Tibial nerve (tissue), 4 donors: ENCODE data around the gene HINT1. TPM values are rescaled to one million over a fixed set of nuclear protein-coding genes. Genes with fewer than 3 reads are reported as not detected.

Experiments
- DNase-seq, 2 donors: peaks; one replicate each; pipeline ENCODE4 v3.0.0-alpha.2; 2019; ENCODE audit warnings: low spot score in 2 of 2
- H3K27ac ChIP-seq, 4 donors: fragments of 200-600 bp; sonication (generic) in 3 of 4; one replicate each; pipeline ENCODE4 v1.5.1; 2017 to 2019; ENCODE audit warnings: mild to moderate bottlenecking in 1 of 4
- H3K27me3 ChIP-seq, 2 donors: fragments of 200-600 bp; sonication (generic) in 1 of 2; one replicate each; pipeline versions ENCODE4 v1.5.1 to v1.6.0; 2017 to 2019
- H3K36me3 ChIP-seq, 3 donors: fragments of 200-600 bp; sonication (generic); one replicate each; pipeline ENCODE4 v1.5.1; 2018 to 2019
- H3K4me1 ChIP-seq, 4 donors: fragments of 200-600 bp; sonication (generic) in 3 of 4; one replicate each; pipeline ENCODE4 v1.5.1; 2017 to 2019
- H3K4me3 ChIP-seq, 4 donors: fragments of 200-600 bp; sonication (generic) in 3 of 4; one replicate each; pipeline ENCODE4 v1.5.1; 2017 to 2019; ENCODE audit warnings: mild to moderate bottlenecking in 1 of 4, moderate library complexity in 1 of 4
- H3K9me3 ChIP-seq, 4 donors: fragments of 200-600 bp; sonication (generic) in 3 of 4; one replicate each; pipeline ENCODE4 v1.5.1; 2017 to 2019
- CTCF ChIP-seq, 5 experiments: fragments of 200-600 bp in 3 of 5; fragments of 450-650 bp in 2 of 5; sonication (generic) in 3 of 5; IDR thresholded peaks; one replicate each; pipeline ENCODE4 v1.5.1; 2016 to 2019; ENCODE audit warnings: antibody characterized with exemption in 5 of 5, mild to moderate bottlenecking in 3 of 5, moderate library complexity in 2 of 5
- EP300 ChIP-seq, 2 donors: sonication (generic); formaldehyde crosslinking; IDR thresholded peaks; one replicate each; pipeline ENCODE4 v1.6.1; 2017; ENCODE audit warnings: antibody characterized with exemption in 2 of 2, mild to moderate bottlenecking in 1 of 2
- POLR2A ChIP-seq, 2 donors: fragments of 450-650 bp; IDR thresholded peaks; one replicate each; pipeline ENCODE4 v1.6.1; 2017; ENCODE audit warnings: antibody characterized with exemption in 2 of 2, mild to moderate bottlenecking in 2 of 2, moderate library complexity in 2 of 2
- WGBS, 2 donors: methylation state at CpG; one replicate each; pipeline ENCODE4 v1.1.5; 2018; 5-methylcytosine and 5-hydroxymethylcytosine counted together
- total RNA-seq, 4 donors: library from RNA; depleted of rRNA; stranded (reverse); fragments of >200 nt; gene quantifications; one replicate each; pipeline ENCODE4 v1.1.0, GENCODE V29; 2016

HINT1 gene
- total RNA-seq, 4 donors from 2014 or later = 130 to 160 (median 153) TPM

- Histone ChIP-seq H3K9me3 (no peaks in the 10 kb centered on the region), H3K27me3 (no peaks in the 10 kb centered on the region), H3K4me1 (peaks cover 0 to 21% (median 11%) of the 10 kb centered on the region in 4 donors), H3K27ac (peak overlapping the region; percentile 56 to 91 (median 80)), H3K36me3 (peaks cover 0 to 5% (median 0%) of the 10 kb centered on the region in 3 donors), H3K4me3 (peak overlapping the region; percentile 35 to 69 (median 52))
- no peak for TF ChIP-seq CTCF (IDR thresholded peaks at IDR 0.05)
- TF ChIP-seq POLR2A (IDR thresholded peaks at IDR 0.05) = no peak
- no peak for DNase-seq
- 4 to 9% methylated on average over 11 of the region's 11 CpGs for WGBS, 2 donors
Measured at GRCh38 chr5:131171276-131171810, 6.3 kb upstream of the HINT1 start.

- peak in 2 of 5 experiments; percentile 5 to 37 for TF ChIP-seq CTCF (IDR thresholded peaks at IDR 0.05)
- TF ChIP-seq EP300 (IDR thresholded peaks at IDR 0.05) = peak; percentile 47 to 86
- TF ChIP-seq POLR2A (IDR thresholded peaks at IDR 0.05) = peak; percentile 41 to 82
- DNase-seq = peak; percentile 89 to 95
- H3K4me3 ChIP-seq = peak within 1 kb of the TSS; percentile 35 to 69 (median 52)
- H3K27me3 ChIP-seq = no peaks in the 10 kb centered on the region
- H3K9me3 ChIP-seq = no peaks in the 10 kb centered on the region
- H3K4me1 ChIP-seq = peaks cover 0 to 24% (median 12%) of the 10 kb centered on the region in 4 donors
- H3K27ac ChIP-seq = peak within 1 kb of the TSS; percentile 56 to 91 (median 83)
- 0% methylated on average over 37 to 42 of the region's 42 CpGs for WGBS, 2 donors
- peaks cover 0 to 5% (median 0%) of the 10 kb centered on the region in 3 donors for H3K36me3 ChIP-seq
Measured at GRCh38 chr5:131170540-131171275, 5.7 kb upstream of the HINT1 start, which contains the start of gene LYRM7. Gene LYRM7, plus strand, starts transcription at chr5:131170944. Its CDS starts 77 bp downstream, at chr5:131171021.

GRCh38 chr5:131169810-131170539 lies 4.9 kb upstream of the HINT1 start:
- H3K27me3 ChIP-seq = no peaks in the 10 kb centered on the region
- H3K27ac ChIP-seq = peak overlapping the region; percentile 39 to 91 (median 83)
- TF ChIP-seq EP300 (IDR thresholded peaks at IDR 0.05) = no peak
- TF ChIP-seq CTCF (IDR thresholded peaks at IDR 0.05) = no peak
- no peak for TF ChIP-seq POLR2A (IDR thresholded peaks at IDR 0.05)
- H3K36me3 ChIP-seq = no peaks in the 10 kb centered on the region
- no peaks in the 10 kb centered on the region for H3K9me3 ChIP-seq
- H3K4me1 ChIP-seq = peaks cover 0 to 28% (median 14%) of the 10 kb centered on the region in 4 donors
- WGBS, 2 donors = 34 to 37% methylated on average over 16 of the region's 16 CpGs
- H3K4me3 ChIP-seq = peak overlapping the region; percentile 35 to 69 (median 52)
- DNase-seq = no peak

GRCh38 chr5:131167615-131168014 lies 2.6 kb upstream of the HINT1 start:
- Histone ChIP-seq H3K36me3 (peaks cover 0 to 2% (median 0%) of the 10 kb centered on the region in 3 donors), H3K27ac (no peak overlapping the region), H3K27me3 (no peaks in the 10 kb centered on the region), H3K4me3 (no peak overlapping the region), H3K9me3 (no peaks in the 10 kb centered on the region), H3K4me1 (peaks cover 0 to 39% (median 19%) of the 10 kb centered on the region in 4 donors)
- TF ChIP-seq POLR2A (IDR thresholded peaks at IDR 0.05) (no peak), CTCF (IDR thresholded peaks at IDR 0.05) (no peak), EP300 (IDR thresholded peaks at IDR 0.05) (no peak)
- no peak for DNase-seq
- 89 to 93% methylated on average over 5 of the region's 5 CpGs for WGBS, 2 donors
